ENCODE data around the gene GPC1.

Gene GPC1

GRCh38 chr2:240441993-240442411 lies 6.5 kb downstream of the GPC1 start:
- 96% methylated on average over 16 of the region's 17 CpGs for WGBS (ENCODE audit: insufficient coverage)
- no peak overlapping the region for H3K4me3 ChIP-seq (ENCODE audit: control insufficient read depth in 1 of 7, extremely low read depth in 1 of 7, insufficient read depth in 4 of 7, low read depth in 2 of 7, low read length in 6 of 7)
- ChIA-PET POLR2A (no interaction called here), CTCF (no interaction called here)
- no peaks in the 10 kb centered on the region for H3K9me3 ChIP-seq (ENCODE audit: control extremely low read depth in 1 of 5, control insufficient read depth in 4 of 5, insufficient read depth in 2 of 5, low read depth in 1 of 5, low read length in 4 of 5)
- H3K27me3 ChIP-seq (replicated peaks in 2 of 5; ENCODE audit: control insufficient read depth in 4 of 5, insufficient read depth in 5 of 5, low read length in 4 of 5), result peaks cover 0 to 13% (median 12%) of the 10 kb centered on the region in 5 experiments
- H3K36me3 ChIP-seq (ENCODE audit: control insufficient read depth in 4 of 4, insufficient read depth in 4 of 4, low read length in 3 of 4), result no peaks in the 10 kb centered on the region
- H3K4me1 ChIP-seq (ENCODE audit: control extremely low read depth in 1 of 4, control insufficient read depth in 4 of 4, insufficient read depth in 4 of 4, low read length in 3 of 4), result no peaks in the 10 kb centered on the region
- no peak for DNase-seq
- no peak overlapping the region for H3K27ac ChIP-seq (ENCODE audit: insufficient read depth in 1 of 2, low read depth in 1 of 2, low read length in 2 of 2, poor library complexity in 1 of 2, severe bottlenecking in 2 of 2)

- Histone ChIP-seq H3K36me3 (ENCODE audit: control insufficient read depth in 4 of 4, insufficient read depth in 4 of 4, low read length in 3 of 4) (no peaks in the 10 kb centered on the region), H3K27ac (ENCODE audit: insufficient read depth in 1 of 2, low read depth in 1 of 2, low read length in 2 of 2, poor library complexity in 1 of 2, severe bottlenecking in 2 of 2) (no peak overlapping the region), H3K4me1 (ENCODE audit: control extremely low read depth in 1 of 4, control insufficient read depth in 4 of 4, insufficient read depth in 4 of 4, low read length in 3 of 4) (no peaks in the 10 kb centered on the region), H3K9me3 (ENCODE audit: control extremely low read depth in 1 of 5, control insufficient read depth in 4 of 5, insufficient read depth in 2 of 5, low read depth in 1 of 5, low read length in 4 of 5) (no peaks in the 10 kb centered on the region), H3K27me3 (replicated peaks in 2 of 5; ENCODE audit: control insufficient read depth in 4 of 5, insufficient read depth in 5 of 5, low read length in 4 of 5) (peaks cover 0 to 8% (median 1%) of the 10 kb centered on the region in 5 experiments), H3K4me3 (ENCODE audit: control insufficient read depth in 1 of 7, extremely low read depth in 1 of 7, insufficient read depth in 4 of 7, low read depth in 2 of 7, low read length in 6 of 7) (no peak overlapping the region)
- no peak for DNase-seq
- ChIA-PET CTCF (no interaction called here), POLR2A (no interaction called here)
- WGBS (ENCODE audit: insufficient coverage), result 92% methylated on average over 21 of the region's 25 CpGs
Observed at GRCh38 chr2:240442891-240443715, 7.6 kb downstream of the GPC1 start.

- H3K36me3 ChIP-seq (ENCODE audit: control insufficient read depth in 4 of 4, insufficient read depth in 4 of 4, low read length in 3 of 4), result no peaks in the 10 kb centered on the region
- H3K9me3 ChIP-seq (ENCODE audit: control extremely low read depth in 1 of 5, control insufficient read depth in 4 of 5, insufficient read depth in 2 of 5, low read depth in 1 of 5, low read length in 4 of 5), result no peaks in the 10 kb centered on the region
- no peak for DNase-seq
- H3K4me3 ChIP-seq (ENCODE audit: control insufficient read depth in 1 of 7, extremely low read depth in 1 of 7, insufficient read depth in 4 of 7, low read depth in 2 of 7, low read length in 6 of 7), result no peak overlapping the region
- whole genome bisulfite sequencing (ENCODE audit: insufficient coverage), result 98% methylated on average over 17 of the region's 17 CpGs
- peaks cover 0 to 11% (median 2%) of the 10 kb centered on the region in 5 experiments for H3K27me3 ChIP-seq (replicated peaks in 2 of 5; ENCODE audit: control insufficient read depth in 4 of 5, insufficient read depth in 5 of 5, low read length in 4 of 5)
- H3K27ac ChIP-seq (ENCODE audit: insufficient read depth in 1 of 2, low read depth in 1 of 2, low read length in 2 of 2, poor library complexity in 1 of 2, severe bottlenecking in 2 of 2), result no peak overlapping the region
- CTCF ChIA-PET, result no interaction called here
- POLR2A ChIA-PET, result no interaction called here
- no peaks in the 10 kb centered on the region for H3K4me1 ChIP-seq (ENCODE audit: control extremely low read depth in 1 of 4, control insufficient read depth in 4 of 4, insufficient read depth in 4 of 4, low read length in 3 of 4)
Observed at GRCh38 chr2:240443891-240444301, 8.4 kb downstream of the GPC1 start.

GRCh38 chr2:240444464-240444863 lies 9.0 kb downstream of the GPC1 start:
- no peak for DNase-seq
- CTCF ChIA-PET, result no interaction called here
- Histone ChIP-seq H3K4me3 (ENCODE audit: control insufficient read depth in 1 of 7, extremely low read depth in 1 of 7, insufficient read depth in 4 of 7, low read depth in 2 of 7, low read length in 6 of 7) (no peak overlapping the region), H3K27ac (ENCODE audit: insufficient read depth in 1 of 2, low read depth in 1 of 2, low read length in 2 of 2, poor library complexity in 1 of 2, severe bottlenecking in 2 of 2) (no peak overlapping the region), H3K4me1 (ENCODE audit: control extremely low read depth in 1 of 4, control insufficient read depth in 4 of 4, insufficient read depth in 4 of 4, low read length in 3 of 4) (no peaks in the 10 kb centered on the region), H3K27me3 (replicated peaks in 2 of 5; ENCODE audit: control insufficient read depth in 4 of 5, insufficient read depth in 5 of 5, low read length in 4 of 5) (peaks cover 0 to 13% (median 0%) of the 10 kb centered on the region in 5 experiments), H3K9me3 (ENCODE audit: control extremely low read depth in 1 of 5, control insufficient read depth in 4 of 5, insufficient read depth in 2 of 5, low read depth in 1 of 5, low read length in 4 of 5) (no peaks in the 10 kb centered on the region), H3K36me3 (ENCODE audit: control insufficient read depth in 4 of 4, insufficient read depth in 4 of 4, low read length in 3 of 4) (no peaks in the 10 kb centered on the region)
- WGBS (ENCODE audit: insufficient coverage), result 90% methylated on average over 15 of the region's 16 CpGs
- POLR2A ChIA-PET, result no interaction called here

GRCh38 chr2:240445961-240446663 lies 10.6 kb downstream of the GPC1 start:
- no peaks in the 10 kb centered on the region for H3K36me3 ChIP-seq (ENCODE audit: control insufficient read depth in 4 of 4, insufficient read depth in 4 of 4, low read length in 3 of 4)
- ChIA-PET CTCF (interaction anchor here (1.3 kb wide), 1 partner anchor 218 kb away, joined by 3 read pairs; no protein-coding TSS in a partner anchor), POLR2A (no interaction called here)
- no peak overlapping the region for H3K4me3 ChIP-seq (ENCODE audit: control insufficient read depth in 1 of 7, extremely low read depth in 1 of 7, insufficient read depth in 4 of 7, low read depth in 2 of 7, low read length in 6 of 7)
- 98% methylated on average over 17 of the region's 24 CpGs for WGBS (ENCODE audit: insufficient coverage)
- no peak for DNase-seq
- H3K9me3 ChIP-seq (ENCODE audit: control extremely low read depth in 1 of 5, control insufficient read depth in 4 of 5, insufficient read depth in 2 of 5, low read depth in 1 of 5, low read length in 4 of 5), result no peaks in the 10 kb centered on the region
- no peaks in the 10 kb centered on the region for H3K4me1 ChIP-seq (ENCODE audit: control extremely low read depth in 1 of 4, control insufficient read depth in 4 of 4, insufficient read depth in 4 of 4, low read length in 3 of 4)
- no peak overlapping the region for H3K27ac ChIP-seq (ENCODE audit: insufficient read depth in 1 of 2, low read depth in 1 of 2, low read length in 2 of 2, poor library complexity in 1 of 2, severe bottlenecking in 2 of 2)
- peaks cover 0 to 30% (median 9%) of the 10 kb centered on the region in 5 experiments for H3K27me3 ChIP-seq (replicated peaks in 2 of 5; ENCODE audit: control insufficient read depth in 4 of 5, insufficient read depth in 5 of 5, low read length in 4 of 5)

- CTCF ChIA-PET, result no interaction called here
- Histone ChIP-seq H3K27ac (ENCODE audit: insufficient read depth in 1 of 2, low read depth in 1 of 2, low read length in 2 of 2, poor library complexity in 1 of 2, severe bottlenecking in 2 of 2) (no peak overlapping the region), H3K27me3 (replicated peaks in 2 of 5; ENCODE audit: control insufficient read depth in 4 of 5, insufficient read depth in 5 of 5, low read length in 4 of 5) (peaks cover 0 to 36% (median 12%) of the 10 kb centered on the region in 5 experiments), H3K4me3 (ENCODE audit: control insufficient read depth in 1 of 7, extremely low read depth in 1 of 7, insufficient read depth in 4 of 7, low read depth in 2 of 7, low read length in 6 of 7) (no peak overlapping the region), H3K9me3 (ENCODE audit: control extremely low read depth in 1 of 5, control insufficient read depth in 4 of 5, insufficient read depth in 2 of 5, low read depth in 1 of 5, low read length in 4 of 5) (no peaks in the 10 kb centered on the region), H3K4me1 (ENCODE audit: control extremely low read depth in 1 of 4, control insufficient read depth in 4 of 4, insufficient read depth in 4 of 4, low read length in 3 of 4) (peaks cover 0 to under 1% (median 0%) of the 10 kb centered on the region in 4 experiments), H3K36me3 (ENCODE audit: control insufficient read depth in 4 of 4, insufficient read depth in 4 of 4, low read length in 3 of 4) (no peaks in the 10 kb centered on the region)
- POLR2A ChIA-PET, result no interaction called here
- WGBS (ENCODE audit: insufficient coverage), result 87% methylated on average over 12 of the region's 12 CpGs
- DNase-seq, result no peak
Observed at GRCh38 chr2:240446664-240447175, 11.3 kb downstream of the GPC1 start.

- H3K27me3 ChIP-seq (replicated peaks in 2 of 5; ENCODE audit: control insufficient read depth in 4 of 5, insufficient read depth in 5 of 5, low read length in 4 of 5), result peaks cover 0 to 42% (median 16%) of the 10 kb centered on the region in 5 experiments
- H3K9me3 ChIP-seq (ENCODE audit: control extremely low read depth in 1 of 5, control insufficient read depth in 4 of 5, insufficient read depth in 2 of 5, low read depth in 1 of 5, low read length in 4 of 5), result no peaks in the 10 kb centered on the region
- POLR2A ChIA-PET, result no interaction called here
- no peak overlapping the region for H3K27ac ChIP-seq (ENCODE audit: insufficient read depth in 1 of 2, low read depth in 1 of 2, low read length in 2 of 2, poor library complexity in 1 of 2, severe bottlenecking in 2 of 2)
- no peak for DNase-seq
- CTCF ChIA-PET, result no interaction called here
- peaks cover 0 to 6% (median 3%) of the 10 kb centered on the region in 4 experiments for H3K4me1 ChIP-seq (ENCODE audit: control extremely low read depth in 1 of 4, control insufficient read depth in 4 of 4, insufficient read depth in 4 of 4, low read length in 3 of 4)
- no peak overlapping the region for H3K4me3 ChIP-seq (ENCODE audit: control insufficient read depth in 1 of 7, extremely low read depth in 1 of 7, insufficient read depth in 4 of 7, low read depth in 2 of 7, low read length in 6 of 7)
- no peaks in the 10 kb centered on the region for H3K36me3 ChIP-seq (ENCODE audit: control insufficient read depth in 4 of 4, insufficient read depth in 4 of 4, low read length in 3 of 4)
- WGBS (ENCODE audit: insufficient coverage), result 90% methylated on average over 20 of the region's 22 CpGs
Observed at GRCh38 chr2:240447331-240447730, 11.9 kb downstream of the GPC1 start.

Data from common myeloid progenitor, CD34-positive (primary cell).